A673 (cell line): ENCODE results near the gene SETD9. TPM values are rescaled to one million over a fixed set of nuclear protein-coding genes. Genes with fewer than 3 reads are reported as not detected.

Experiments
- Bru-seq: library from RNA; stranded (reverse); fragments of 400-500 nt; gene quantifications from one replicate; lab custom pipeline; 2021; lab: Mats Ljungman, UMichigan
- BruChase-seq, 2 experiments: library from RNA; stranded (reverse); fragments of 400-500 nt; gene quantifications; one replicate each; lab custom pipeline; 2021; lab: Mats Ljungman, UMichigan
- BruUV-seq: library from RNA; stranded (reverse); fragments of 400-500 nt; replicated peaks from 2 replicates; lab custom pipeline; 2021; lab: Mats Ljungman, UMichigan
- CTCF ChIA-PET: fragments of 300-600 bp; sonication (Branson Sonifier 250); formaldehyde crosslinking; loops from one replicate; lab custom pipeline; 2022; ENCODE audit warnings: antibody characterized with exemption; lab: Charles Lee
- POLR2A ChIA-PET: fragments of 300-600 bp; sonication (Branson Sonifier 250); formaldehyde crosslinking; loops from one replicate; lab custom pipeline; 2022; ENCODE audit warnings: antibody characterized with exemption; ENCODE audit not compliant: low non-redundant PET; lab: Charles Lee
- DNase-seq: peaks from one replicate; pipeline ENCODE4 v3.0.0-alpha.2; 2015; ENCODE audit warnings: low spot score
- H3K27ac ChIP-seq: fragments of 200-600 bp; sonication (generic); 2 replicates; pipeline ENCODE4 v1.5.1; 2016; ENCODE audit warnings: mixed run types, low read depth, mild to moderate bottlenecking, mixed read lengths, antibody characterized with exemption, low read length; ENCODE audit not compliant: poor library complexity, severe bottlenecking
- H3K27me3 ChIP-seq: fragments of 200-600 bp; sonication (generic); replicated peaks from 2 replicates; pipeline ENCODE4 v1.6.1; 2017; ENCODE audit warnings: mixed run types, low read depth, mild to moderate bottlenecking, mixed read lengths, antibody characterized with exemption, low read length; ENCODE audit not compliant: insufficient read depth, poor library complexity
- H3K36me3 ChIP-seq: fragments of 200-600 bp; sonication (generic); 2 replicates; pipeline ENCODE4 v1.6.1; 2016; ENCODE audit warnings: mixed run types, mild to moderate bottlenecking, mixed read lengths, antibody characterized with exemption, low read length; ENCODE audit not compliant: insufficient read depth, poor library complexity, severe bottlenecking
- H3K4me1 ChIP-seq: fragments of 200-600 bp; sonication (generic); 2 replicates; pipeline ENCODE4 v1.6.1; 2017; ENCODE audit warnings: mixed run types, mild to moderate bottlenecking, mixed read lengths, antibody characterized with exemption, low read length; ENCODE audit not compliant: insufficient read depth, poor library complexity, severe bottlenecking
- H3K4me3 ChIP-seq: fragments of 200-600 bp; sonication (generic); 2 replicates; pipeline ENCODE4 v1.5.1; 2016; ENCODE audit warnings: low read depth, mixed run types, mild to moderate bottlenecking, mixed read lengths, low read length; ENCODE audit not compliant: poor library complexity, severe bottlenecking
- H3K9me3 ChIP-seq: fragments of 200-600 bp; sonication (generic); 2 replicates; pipeline ENCODE4 v1.6.1; 2016; ENCODE audit warnings: mixed run types, low read depth, mild to moderate bottlenecking, mixed read lengths, antibody characterized with exemption, low read length; ENCODE audit not compliant: poor library complexity, severe bottlenecking
- EZH2 ChIP-seq: fragments of 200-600 bp; sonication (generic); IDR thresholded peaks from 2 replicates; pipeline ENCODE4 v1.6.1; 2017; ENCODE audit warnings: borderline replicate concordance, low read depth, mild to moderate bottlenecking, mixed read lengths, antibody characterized with exemption, low read length; ENCODE audit not compliant: poor library complexity, severe bottlenecking
- intact Hi-C: fragments of 100-400 bp; cut with micrococcal nuclease; formaldehyde crosslinking; loops from one replicate; pipeline ENCODE4 v1.10.0; 2022; ENCODE audit not compliant: unreplicated experiment
- long read RNA-seq: library from polyadenylated mRNA; stranded (forward); transcript quantifications from one replicate; pipeline ENCODE4 v2.0.0, GENCODE V29; 2022
- total RNA-seq: library from RNA; stranded (reverse); gene quantifications from 2 replicates; pipeline ENCODE4 v1.2.3, GENCODE V29; 2021
- TF ChIP-seq, protein P1 (sequence below): fragments of 300-800, 200-600 bp; sonication (generic); conservative IDR thresholded peaks from 2 replicates; pipeline ENCODE4 v1.5.1; 2017; ENCODE audit warnings: low read depth, mild to moderate bottlenecking, antibody characterized with exemption, low read length, moderate library complexity, mixed read lengths

SETD9 gene, protein sequence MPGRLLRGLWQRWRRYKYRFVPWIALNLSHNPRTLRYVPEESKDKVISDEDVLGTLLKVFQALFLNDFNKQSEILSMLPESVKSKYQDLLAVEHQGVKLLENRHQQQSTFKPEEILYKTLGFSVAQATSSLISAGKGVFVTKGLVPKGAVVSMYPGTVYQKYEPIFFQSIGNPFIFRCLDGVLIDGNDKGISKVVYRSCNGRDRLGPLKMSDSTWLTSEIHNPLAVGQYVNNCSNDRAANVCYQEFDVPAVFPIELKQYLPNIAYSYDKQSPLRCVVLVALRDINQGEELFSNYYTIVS
- total RNA-seq (10.0 and 11.9 TPM in 2 replicates), Bru-seq, nascent RNA (percentile 57 among the genes with signal in this experiment), BruChase-seq, experiment 1, labeled RNA remaining after a 2-hour chase (percentile 46 among the genes with signal in this experiment), BruChase-seq, experiment 2, labeled RNA remaining after a 6-hour chase (percentile 51 among the genes with signal in this experiment)
- long read RNA-seq, transcript SETD9-204 (5 exons, 786 nt): major isoform, 5 of 13 reads
- long read RNA-seq, partial matches to known transcripts: 0 of 13 reads
- long read RNA-seq, other reads (novel, unspliced or antisense): 4 of 13 reads

- BruUV-seq: no TSS peak
- TF ChIP-seq, protein P1, sequence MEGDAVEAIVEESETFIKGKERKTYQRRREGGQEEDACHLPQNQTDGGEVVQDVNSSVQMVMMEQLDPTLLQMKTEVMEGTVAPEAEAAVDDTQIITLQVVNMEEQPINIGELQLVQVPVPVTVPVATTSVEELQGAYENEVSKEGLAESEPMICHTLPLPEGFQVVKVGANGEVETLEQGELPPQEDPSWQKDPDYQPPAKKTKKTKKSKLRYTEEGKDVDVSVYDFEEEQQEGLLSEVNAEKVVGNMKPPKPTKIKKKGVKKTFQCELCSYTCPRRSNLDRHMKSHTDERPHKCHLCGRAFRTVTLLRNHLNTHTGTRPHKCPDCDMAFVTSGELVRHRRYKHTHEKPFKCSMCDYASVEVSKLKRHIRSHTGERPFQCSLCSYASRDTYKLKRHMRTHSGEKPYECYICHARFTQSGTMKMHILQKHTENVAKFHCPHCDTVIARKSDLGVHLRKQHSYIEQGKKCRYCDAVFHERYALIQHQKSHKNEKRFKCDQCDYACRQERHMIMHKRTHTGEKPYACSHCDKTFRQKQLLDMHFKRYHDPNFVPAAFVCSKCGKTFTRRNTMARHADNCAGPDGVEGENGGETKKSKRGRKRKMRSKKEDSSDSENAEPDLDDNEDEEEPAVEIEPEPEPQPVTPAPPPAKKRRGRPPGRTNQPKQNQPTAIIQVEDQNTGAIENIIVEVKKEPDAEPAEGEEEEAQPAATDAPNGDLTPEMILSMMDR: no peak
- no peak for TF ChIP-seq EZH2
- Histone ChIP-seq H3K9me3 (no peaks in the 10 kb centered on the region), H3K36me3 (no peaks in the 10 kb centered on the region), H3K4me1 (no peaks in the 10 kb centered on the region), H3K4me3 (peak within 1 kb of the TSS; percentile 60), H3K27ac (peak within 1 kb of the TSS; percentile 89), H3K27me3 (no peaks in the 10 kb centered on the region)
- POLR2A ChIA-PET: interaction anchor here (0.6 kb wide), 1 partner anchor 1676 kb away, joined by 4 read pairs; no protein-coding TSS in a partner anchor
- DNase-seq: peak; percentile 98
- CTCF ChIA-PET: no interaction called here
- intact Hi-C loops: loop anchor here (2.0 to 10.0 kb wide), 6 partner anchors 38 to 1553 kb away; partner anchors contain the start of gene PLK2
Measured at GRCh38 chr5:56909294-56910209, at the start of gene SETD9. Gene SETD9 (plus strand): TSS chr5:56909596. CDS start chr5:56909646, 50 bp downstream.

- H3K27ac ChIP-seq: no peak overlapping the region
- no peaks in the 10 kb centered on the region for H3K4me1 ChIP-seq
- no peaks in the 10 kb centered on the region for H3K36me3 ChIP-seq
- no TSS peak for BruUV-seq
- H3K27me3 ChIP-seq: no peaks in the 10 kb centered on the region
- no peak for DNase-seq
- ChIA-PET POLR2A (no interaction called here), CTCF (no interaction called here)
- no peak overlapping the region for H3K4me3 ChIP-seq
- H3K9me3 ChIP-seq: no peaks in the 10 kb centered on the region
- intact Hi-C loops: no loop called here
- no peak for TF ChIP-seq EZH2
- TF ChIP-seq, protein P1: no peak
Measured at GRCh38 chr5:56861893-56862485, 47.4 kb upstream of the SETD9 start.

GRCh38 chr5:56862909-56863308, 46.5 kb upstream of the SETD9 start:
- Histone ChIP-seq H3K27ac (no peak overlapping the region), H3K9me3 (no peaks in the 10 kb centered on the region), H3K27me3 (no peaks in the 10 kb centered on the region), H3K36me3 (no peaks in the 10 kb centered on the region), H3K4me3 (no peak overlapping the region), H3K4me1 (no peaks in the 10 kb centered on the region)
- CTCF ChIA-PET: no interaction called here
- no TSS peak for BruUV-seq
- POLR2A ChIA-PET: no interaction called here
- DNase-seq: no peak
- TF ChIP-seq EZH2: no peak
- TF ChIP-seq, protein P1: no peak
- intact Hi-C loops: no loop called here
